Fibroblast of lung (primary cell): Measurements from ENCODE around the gene TAF11L5. TPM values are rescaled to one million over a fixed set of nuclear protein-coding genes. Genes with fewer than 3 reads are reported as not detected.
"Not testable (repeated sequence)": the region's sequence is repeated elsewhere in the genome, so short reads cannot be mapped to it uniquely, and the experiment has no call there.

Experiments
- DNase-seq, 2 donors: peaks; one replicate each; pipeline versions ENCODE4 v3.0.0 to v3.0.0-alpha.2; 2010; ENCODE audit warnings: low read depth in 2 of 2
- H2AFZ ChIP-seq: 2 replicates; pipeline ENCODE4 v1.5.1; 2012; ENCODE audit warnings: low read length, control low read depth, inconsistent platforms
- H3K27ac ChIP-seq: 2 replicates; pipeline ENCODE4 v1.5.1; 2011; ENCODE audit warnings: low read length, control low read depth; ENCODE audit not compliant: insufficient read depth
- H3K27me3 ChIP-seq: 2 replicates; pipeline ENCODE4 v1.5.1; 2011; ENCODE audit warnings: mild to moderate bottlenecking, low read length; ENCODE audit not compliant: control insufficient read depth, insufficient read depth
- H3K36me3 ChIP-seq: 2 replicates; pipeline ENCODE4 v1.5.1; 2011; ENCODE audit warnings: low read length; ENCODE audit not compliant: control insufficient read depth, insufficient read depth
- H3K4me1 ChIP-seq: 2 replicates; pipeline ENCODE4 v1.5.1; 2011; ENCODE audit warnings: low read length; ENCODE audit not compliant: control insufficient read depth, insufficient read depth; ENCODE audit errors: extremely low read depth
- H3K4me2 ChIP-seq: 2 replicates; pipeline ENCODE4 v1.5.1; 2011; ENCODE audit warnings: low read length, control low read depth; ENCODE audit not compliant: insufficient read depth; ENCODE audit errors: extremely low read depth
- H3K4me3 ChIP-seq, 4 experiments: fragments of 200-600 bp in 1 of 4; sonication (generic) in 1 of 4; replicated peaks in 1 of 4; 2 replicates each; pipeline ENCODE4 v1.5.1; 2011 to 2016; ENCODE audit warnings: low read length in 4 of 4, low read depth in 3 of 4, mild to moderate bottlenecking in 3 of 4, control low read depth in 2 of 4, inconsistent platforms in 1 of 4, mixed read lengths in 1 of 4; ENCODE audit not compliant: insufficient read depth in 1 of 4; ENCODE audit errors: control extremely low read depth in 1 of 4
- H3K79me2 ChIP-seq: 2 replicates; pipeline ENCODE4 v1.5.1; 2012; ENCODE audit warnings: mild to moderate bottlenecking, low read length, inconsistent platforms; ENCODE audit not compliant: control insufficient read depth, insufficient read depth
- H3K9ac ChIP-seq: 2 replicates; pipeline ENCODE4 v1.5.1; 2011; ENCODE audit warnings: mild to moderate bottlenecking, low read length, control low read depth; ENCODE audit not compliant: insufficient read depth
- H3K9me3 ChIP-seq: 2 replicates; pipeline ENCODE4 v1.5.1; 2012; ENCODE audit warnings: low read depth, low read length; ENCODE audit not compliant: control insufficient read depth, insufficient read depth
- H4K20me1 ChIP-seq: 2 replicates; pipeline ENCODE4 v1.5.1; 2011; ENCODE audit warnings: low read length; ENCODE audit not compliant: control insufficient read depth, insufficient read depth; ENCODE audit errors: extremely low read depth
- CTCF ChIP-seq, 2 donors: IDR thresholded peaks in 1 of 2; conservative IDR thresholded peaks in 1 of 2; 1 replicate in 1 of 2; 2 replicates in 1 of 2; pipeline ENCODE4 v1.5.1; 2011 to 2012; ENCODE audit warnings: low read length in 2 of 2, control low read depth in 1 of 2, inconsistent platforms in 1 of 2, low read depth in 1 of 2, mild to moderate bottlenecking in 1 of 2
- EZH2 ChIP-seq: IDR thresholded peaks from 2 replicates; pipeline ENCODE4 v1.5.1; 2012; ENCODE audit warnings: low read length, control low read depth, mild to moderate bottlenecking; ENCODE audit errors: missing control alignments
- polyA plus RNA-seq, 2 donors: library from polyadenylated mRNA; depleted of rRNA in 1 of 2; stranded (reverse) in 1 of 2; unstranded in 1 of 2; fragments of >200 nt; gene quantifications; 2 replicates each; pipeline ENCODE4 v1.2.1, GENCODE V29; 2011 to 2012; ENCODE audit warnings: missing spikeins in 1 of 2
- total RNA-seq: library from RNA; depleted of rRNA; stranded (reverse); fragments of >200 nt; gene quantifications from 2 replicates; pipeline ENCODE4 v1.2.1, GENCODE V29; 2014

TAF11L5 gene
- total and polyA plus RNA-seq, 2 donors (not counting 1 experiment from before 2014, with no cell fraction given), result not detected

- H3K36me3 ChIP-seq, result no peaks in the 10 kb centered on the region
- DNase-seq, result no peak
- H4K20me1 ChIP-seq, result no peaks in the 10 kb centered on the region
- no peak overlapping the region for H2AFZ ChIP-seq
- TF ChIP-seq EZH2, result no peak
- no peak for TF ChIP-seq CTCF (conservative IDR thresholded peaks at IDR 0.05 in 1 of 2, IDR thresholded peaks at IDR 0.05 in 1 of 2; ENCODE audit: low read depth in 1 of 2, low read length in 2 of 2)
- H3K27me3 ChIP-seq, result no peaks in the 10 kb centered on the region
- H3K9me3 ChIP-seq, result no peaks in the 10 kb centered on the region
- H3K4me1 ChIP-seq, result no peaks in the 10 kb centered on the region
- H3K9ac ChIP-seq, result no peak overlapping the region
- no peak overlapping the region for H3K4me3 ChIP-seq
- H3K27ac ChIP-seq, result no peak overlapping the region
- no peak overlapping the region for H3K4me2 ChIP-seq
- H3K79me2 ChIP-seq, result no peaks in the 10 kb centered on the region
Observed at GRCh38 chr5:17481378-17481777, 43.7 kb upstream of the TAF11L5 start.

- no peak overlapping the region for H3K9ac ChIP-seq
- DNase-seq, result no peak
- no peak overlapping the region for H3K4me2 ChIP-seq
- no peak overlapping the region for H3K4me3 ChIP-seq
- no peaks in the 10 kb centered on the region for H3K4me1 ChIP-seq
- no peak overlapping the region for H3K27ac ChIP-seq
- H3K36me3 ChIP-seq, result no peaks in the 10 kb centered on the region
- TF ChIP-seq CTCF (conservative IDR thresholded peaks at IDR 0.05 in 1 of 2, IDR thresholded peaks at IDR 0.05 in 1 of 2; ENCODE audit: low read depth in 1 of 2, low read length in 2 of 2) (no peak), EZH2 (no peak)
- no peaks in the 10 kb centered on the region for H3K27me3 ChIP-seq
- no peaks in the 10 kb centered on the region for H3K9me3 ChIP-seq
- H2AFZ ChIP-seq, result no peak overlapping the region
- H4K20me1 ChIP-seq, result no peaks in the 10 kb centered on the region
- H3K79me2 ChIP-seq, result no peaks in the 10 kb centered on the region
Observed at GRCh38 chr5:17482790-17483189, 42.2 kb upstream of the TAF11L5 start.

GRCh38 chr5:17486464-17487173, 38.4 kb upstream of the TAF11L5 start:
- H3K4me3 ChIP-seq, H3K27me3 ChIP-seq, H3K79me2 ChIP-seq, H3K4me2 ChIP-seq, H3K9me3 ChIP-seq, DNase-seq, H2AFZ ChIP-seq, H3K4me1 ChIP-seq, H3K27ac ChIP-seq, H3K9ac ChIP-seq, H4K20me1 ChIP-seq, H3K36me3 ChIP-seq: not testable (repeated sequence)
